ENCODE data around the gene VLDLR. TPM values are rescaled to one million over a fixed set of nuclear protein-coding genes. Genes with fewer than 3 reads are reported as not detected.

The VLDLR gene
- total and polyA plus RNA-seq, 2 of the 13 experiments (the other 11 are each of a cell fraction or from before 2014, with no cell fraction given): 3.4 to 10.5 TPM

- no peak overlapping the region for H3K4me2 ChIP-seq (ENCODE audit: low read depth, low read length)
- no peak for ATAC-seq
These were observed 82.9 kb downstream of the VLDLR start for GRCh38 chr9:2704504-2704903.

More at GRCh38 chr9:2704504-2704903, 82.9 kb downstream of the VLDLR start:
- H3K4me3 ChIP-seq (replicated peaks in 1 of 3; ENCODE audit: insufficient read depth in 1 of 3, low read depth in 2 of 3, low read length in 3 of 3): no peak overlapping the region
- in situ Hi-C loops (cut with HindIII; ENCODE audit: extremely low pct_ligation_motif_present, low pct_unique_long_range_greater_than_20kb) (no loop called here), intact Hi-C loops (cut with micrococcal nuclease; ENCODE audit: unreplicated experiment) (no loop called here)
- H3K27me3 ChIP-seq (ENCODE audit: control insufficient read depth in 1 of 2, insufficient read depth in 2 of 2, low read length in 2 of 2): no peaks in the 10 kb centered on the region
- no peaks in the 10 kb centered on the region for H4K20me1 ChIP-seq (ENCODE audit: insufficient read depth, low read length)
- no peak for FAIRE-seq
- CTCF ChIA-PET (ENCODE audit: low intra/inter-chr PET ratio, low total read pairs): no interaction called here
- H3K4me1 ChIP-seq (ENCODE audit: insufficient read depth, low read length): no peaks in the 10 kb centered on the region
- BruUV-seq (replicated peaks): no TSS peak
- no peak for DNase-seq (ENCODE audit: low spot score)
- no peaks in the 10 kb centered on the region for H3K79me2 ChIP-seq (ENCODE audit: insufficient read depth, low read length)
- H3K9me3 ChIP-seq (ENCODE audit: low read length): no peaks in the 10 kb centered on the region
- no peak overlapping the region for H3K27ac ChIP-seq (ENCODE audit: extremely low read length, insufficient read depth, low read length)
- no peak overlapping the region for H2AFZ ChIP-seq (ENCODE audit: low read length)
- no peaks in the 10 kb centered on the region for H3K36me3 ChIP-seq (replicated peaks in 1 of 2; ENCODE audit: control insufficient read depth in 1 of 2, insufficient read depth in 2 of 2, low read length in 2 of 2)
- TF ChIP-seq, protein P1, sequence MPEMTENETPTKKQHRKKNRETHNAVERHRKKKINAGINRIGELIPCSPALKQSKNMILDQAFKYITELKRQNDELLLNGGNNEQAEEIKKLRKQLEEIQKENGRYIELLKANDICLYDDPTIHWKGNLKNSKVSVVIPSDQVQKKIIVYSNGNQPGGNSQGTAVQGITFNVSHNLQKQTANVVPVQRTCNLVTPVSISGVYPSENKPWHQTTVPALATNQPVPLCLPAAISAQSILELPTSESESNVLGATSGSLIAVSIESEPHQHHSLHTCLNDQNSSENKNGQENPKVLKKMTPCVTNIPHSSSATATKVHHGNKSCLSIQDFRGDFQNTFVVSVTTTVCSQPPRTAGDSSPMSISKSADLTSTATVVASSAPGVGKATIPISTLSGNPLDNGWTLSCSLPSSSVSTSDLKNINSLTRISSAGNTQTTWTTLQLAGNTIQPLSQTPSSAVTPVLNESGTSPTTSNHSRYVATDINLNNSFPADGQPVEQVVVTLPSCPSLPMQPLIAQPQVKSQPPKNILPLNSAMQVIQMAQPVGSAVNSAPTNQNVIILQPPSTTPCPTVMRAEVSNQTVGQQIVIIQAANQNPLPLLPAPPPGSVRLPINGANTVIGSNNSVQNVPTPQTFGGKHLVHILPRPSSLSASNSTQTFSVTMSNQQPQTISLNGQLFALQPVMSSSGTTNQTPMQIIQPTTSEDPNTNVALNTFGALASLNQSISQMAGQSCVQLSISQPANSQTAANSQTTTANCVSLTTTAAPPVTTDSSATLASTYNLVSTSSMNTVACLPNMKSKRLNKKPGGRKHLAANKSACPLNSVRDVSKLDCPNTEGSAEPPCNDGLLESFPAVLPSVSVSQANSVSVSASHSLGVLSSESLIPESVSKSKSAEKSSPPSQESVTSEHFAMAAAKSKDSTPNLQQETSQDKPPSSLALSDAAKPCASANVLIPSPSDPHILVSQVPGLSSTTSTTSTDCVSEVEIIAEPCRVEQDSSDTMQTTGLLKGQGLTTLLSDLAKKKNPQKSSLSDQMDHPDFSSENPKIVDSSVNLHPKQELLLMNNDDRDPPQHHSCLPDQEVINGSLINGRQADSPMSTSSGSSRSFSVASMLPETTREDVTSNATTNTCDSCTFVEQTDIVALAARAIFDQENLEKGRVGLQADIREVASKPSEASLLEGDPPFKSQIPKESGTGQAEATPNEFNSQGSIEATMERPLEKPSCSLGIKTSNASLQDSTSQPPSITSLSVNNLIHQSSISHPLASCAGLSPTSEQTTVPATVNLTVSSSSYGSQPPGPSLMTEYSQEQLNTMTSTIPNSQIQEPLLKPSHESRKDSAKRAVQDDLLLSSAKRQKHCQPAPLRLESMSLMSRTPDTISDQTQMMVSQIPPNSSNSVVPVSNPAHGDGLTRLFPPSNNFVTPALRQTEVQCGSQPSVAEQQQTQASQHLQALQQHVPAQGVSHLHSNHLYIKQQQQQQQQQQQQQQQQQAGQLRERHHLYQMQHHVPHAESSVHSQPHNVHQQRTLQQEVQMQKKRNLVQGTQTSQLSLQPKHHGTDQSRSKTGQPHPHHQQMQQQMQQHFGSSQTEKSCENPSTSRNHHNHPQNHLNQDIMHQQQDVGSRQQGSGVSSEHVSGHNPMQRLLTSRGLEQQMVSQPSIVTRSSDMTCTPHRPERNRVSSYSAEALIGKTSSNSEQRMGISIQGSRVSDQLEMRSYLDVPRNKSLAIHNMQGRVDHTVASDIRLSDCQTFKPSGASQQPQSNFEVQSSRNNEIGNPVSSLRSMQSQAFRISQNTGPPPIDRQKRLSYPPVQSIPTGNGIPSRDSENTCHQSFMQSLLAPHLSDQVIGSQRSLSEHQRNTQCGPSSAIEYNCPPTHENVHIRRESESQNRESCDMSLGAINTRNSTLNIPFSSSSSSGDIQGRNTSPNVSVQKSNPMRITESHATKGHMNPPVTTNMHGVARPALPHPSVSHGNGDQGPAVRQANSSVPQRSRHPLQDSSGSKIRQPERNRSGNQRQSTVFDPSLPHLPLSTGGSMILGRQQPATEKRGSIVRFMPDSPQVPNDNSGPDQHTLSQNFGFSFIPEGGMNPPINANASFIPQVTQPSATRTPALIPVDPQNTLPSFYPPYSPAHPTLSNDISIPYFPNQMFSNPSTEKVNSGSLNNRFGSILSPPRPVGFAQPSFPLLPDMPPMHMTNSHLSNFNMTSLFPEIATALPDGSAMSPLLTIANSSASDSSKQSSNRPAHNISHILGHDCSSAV (CRISPR knock-in tag; IDR thresholded peaks at IDR 0.05; ENCODE audit: borderline replicate concordance): no peak
- TF ChIP-seq, protein P2, sequence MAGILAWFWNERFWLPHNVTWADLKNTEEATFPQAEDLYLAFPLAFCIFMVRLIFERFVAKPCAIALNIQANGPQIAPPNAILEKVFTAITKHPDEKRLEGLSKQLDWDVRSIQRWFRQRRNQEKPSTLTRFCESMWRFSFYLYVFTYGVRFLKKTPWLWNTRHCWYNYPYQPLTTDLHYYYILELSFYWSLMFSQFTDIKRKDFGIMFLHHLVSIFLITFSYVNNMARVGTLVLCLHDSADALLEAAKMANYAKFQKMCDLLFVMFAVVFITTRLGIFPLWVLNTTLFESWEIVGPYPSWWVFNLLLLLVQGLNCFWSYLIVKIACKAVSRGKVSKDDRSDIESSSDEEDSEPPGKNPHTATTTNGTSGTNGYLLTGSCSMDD (CRISPR knock-in tag; IDR thresholded peaks at IDR 0.05): no peak
- TF ChIP-seq ZNF546 (CRISPR knock-in tag; conservative IDR thresholded peaks at IDR 0.05) (no peak), SP1 (IDR thresholded peaks at IDR 0.05) (no peak), SP1 (CRISPR knock-in tag; IDR thresholded peaks at IDR 0.05) (no peak)
- TF ChIP-seq, protein P3, sequence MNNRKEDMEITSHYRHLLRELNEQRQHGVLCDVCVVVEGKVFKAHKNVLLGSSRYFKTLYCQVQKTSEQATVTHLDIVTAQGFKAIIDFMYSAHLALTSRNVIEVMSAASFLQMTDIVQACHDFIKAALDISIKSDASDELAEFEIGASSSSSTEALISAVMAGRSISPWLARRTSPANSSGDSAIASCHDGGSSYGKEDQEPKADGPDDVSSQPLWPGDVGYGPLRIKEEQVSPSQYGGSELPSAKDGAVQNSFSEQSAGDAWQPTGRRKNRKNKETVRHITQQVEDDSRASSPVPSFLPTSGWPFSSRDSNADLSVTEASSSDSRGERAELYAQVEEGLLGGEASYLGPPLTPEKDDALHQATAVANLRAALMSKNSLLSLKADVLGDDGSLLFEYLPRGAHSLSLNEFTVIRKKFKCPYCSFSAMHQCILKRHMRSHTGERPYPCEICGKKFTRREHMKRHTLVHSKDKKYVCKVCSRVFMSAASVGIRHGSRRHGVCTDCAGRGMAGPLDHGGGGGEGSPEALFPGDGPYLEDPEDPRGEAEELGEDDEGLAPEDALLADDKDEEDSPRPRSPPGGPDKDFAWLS (CRISPR knock-in tag; IDR thresholded peaks at IDR 0.05; ENCODE audit: borderline replicate concordance): no peak
- TF ChIP-seq, protein P4, sequence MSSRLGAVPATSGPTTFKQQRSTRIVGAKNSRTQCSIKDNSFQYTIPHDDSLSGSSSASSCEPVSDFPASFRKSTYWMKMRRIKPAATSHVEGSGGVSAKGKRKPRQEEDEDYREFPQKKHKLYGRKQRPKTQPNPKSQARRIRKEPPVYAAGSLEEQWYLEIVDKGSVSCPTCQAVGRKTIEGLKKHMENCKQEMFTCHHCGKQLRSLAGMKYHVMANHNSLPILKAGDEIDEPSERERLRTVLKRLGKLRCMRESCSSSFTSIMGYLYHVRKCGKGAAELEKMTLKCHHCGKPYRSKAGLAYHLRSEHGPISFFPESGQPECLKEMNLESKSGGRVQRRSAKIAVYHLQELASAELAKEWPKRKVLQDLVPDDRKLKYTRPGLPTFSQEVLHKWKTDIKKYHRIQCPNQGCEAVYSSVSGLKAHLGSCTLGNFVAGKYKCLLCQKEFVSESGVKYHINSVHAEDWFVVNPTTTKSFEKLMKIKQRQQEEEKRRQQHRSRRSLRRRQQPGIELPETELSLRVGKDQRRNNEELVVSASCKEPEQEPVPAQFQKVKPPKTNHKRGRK (CRISPR knock-in tag; IDR thresholded peaks at IDR 0.05): no peak
- H3K9ac ChIP-seq (ENCODE audit: insufficient read depth, low read depth, low read length): no peak overlapping the region
- POLR2A ChIA-PET: no interaction called here
